GM19351 (cell line): ENCODE results near the gene GEMIN5.
"Not testable (repeated sequence)": the region's sequence is repeated elsewhere in the genome, so short reads cannot be mapped to it uniquely, and the experiment has no call there.

Experiments used
- ATAC-seq: cut with Tn5 transposase; IDR thresholded peaks from one replicate; pipeline ENCODE4 v1.9.1; 2021; ENCODE audit warnings: mild to moderate bottlenecking, moderate library complexity; ENCODE audit not compliant: unreplicated experiment

Gene GEMIN5

GRCh38 chr5:154940772-154941620 is 3.0 kb upstream of the GEMIN5 start, which contains the start of gene MRPL22:
Gene MRPL22, plus strand, starts transcription at chr5:154941073. Its CDS starts 38 bp downstream, at chr5:154941111.
- peak; percentile 48 for ATAC-seq

DNA sequence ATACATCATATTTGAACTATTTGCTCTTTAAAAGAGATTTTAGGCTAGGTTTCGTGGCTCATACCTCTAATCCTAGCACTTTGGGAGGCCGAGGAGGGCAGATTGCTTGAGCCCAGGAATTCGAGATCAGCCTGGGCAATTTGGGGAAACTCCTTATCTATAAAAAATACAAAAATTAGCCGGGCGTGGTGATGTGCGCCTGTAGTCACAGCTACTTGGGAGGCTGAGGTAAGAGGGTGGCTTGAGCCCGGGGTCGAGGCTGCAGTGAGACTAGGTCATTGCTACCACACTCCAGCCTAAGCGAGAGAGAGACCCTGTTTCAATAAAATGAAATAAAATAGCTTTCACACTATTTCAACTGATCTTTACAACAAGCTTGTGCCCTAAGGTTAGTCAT is 2.4 kb upstream of the GEMIN5 start:
- no peak for ATAC-seq

GRCh38 chr5:154939387-154939786 is 1.4 kb upstream of the GEMIN5 start:
- not testable (repeated sequence) for ATAC-seq

GRCh38 chr5:154937186-154937717 is 759 bp downstream of the GEMIN5 start:
- no peak for ATAC-seq

- ATAC-seq, result no peak
Observed at GRCh38 chr5:154934881-154935280, 3.1 kb downstream of the GEMIN5 start.

DNA sequence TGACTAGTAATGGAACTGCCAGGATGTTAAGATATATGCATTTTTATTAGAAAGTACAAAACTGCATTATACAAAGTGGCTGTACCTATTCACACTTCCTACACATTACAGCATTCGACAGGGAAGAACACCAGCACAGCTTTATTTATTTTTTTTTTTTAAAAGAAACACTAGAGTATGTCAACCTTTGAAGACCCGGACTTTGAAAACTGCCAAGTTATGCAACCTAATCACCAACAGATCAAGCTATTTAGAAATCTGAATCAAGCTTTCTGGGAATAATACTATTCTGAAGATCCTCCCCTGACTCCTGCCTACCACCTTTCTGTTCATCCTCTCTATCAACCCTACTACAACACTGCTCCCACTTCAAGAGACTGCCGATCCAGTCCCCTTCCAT is 4.5 kb downstream of the GEMIN5 start:
- ATAC-seq, result no peak

DNA sequence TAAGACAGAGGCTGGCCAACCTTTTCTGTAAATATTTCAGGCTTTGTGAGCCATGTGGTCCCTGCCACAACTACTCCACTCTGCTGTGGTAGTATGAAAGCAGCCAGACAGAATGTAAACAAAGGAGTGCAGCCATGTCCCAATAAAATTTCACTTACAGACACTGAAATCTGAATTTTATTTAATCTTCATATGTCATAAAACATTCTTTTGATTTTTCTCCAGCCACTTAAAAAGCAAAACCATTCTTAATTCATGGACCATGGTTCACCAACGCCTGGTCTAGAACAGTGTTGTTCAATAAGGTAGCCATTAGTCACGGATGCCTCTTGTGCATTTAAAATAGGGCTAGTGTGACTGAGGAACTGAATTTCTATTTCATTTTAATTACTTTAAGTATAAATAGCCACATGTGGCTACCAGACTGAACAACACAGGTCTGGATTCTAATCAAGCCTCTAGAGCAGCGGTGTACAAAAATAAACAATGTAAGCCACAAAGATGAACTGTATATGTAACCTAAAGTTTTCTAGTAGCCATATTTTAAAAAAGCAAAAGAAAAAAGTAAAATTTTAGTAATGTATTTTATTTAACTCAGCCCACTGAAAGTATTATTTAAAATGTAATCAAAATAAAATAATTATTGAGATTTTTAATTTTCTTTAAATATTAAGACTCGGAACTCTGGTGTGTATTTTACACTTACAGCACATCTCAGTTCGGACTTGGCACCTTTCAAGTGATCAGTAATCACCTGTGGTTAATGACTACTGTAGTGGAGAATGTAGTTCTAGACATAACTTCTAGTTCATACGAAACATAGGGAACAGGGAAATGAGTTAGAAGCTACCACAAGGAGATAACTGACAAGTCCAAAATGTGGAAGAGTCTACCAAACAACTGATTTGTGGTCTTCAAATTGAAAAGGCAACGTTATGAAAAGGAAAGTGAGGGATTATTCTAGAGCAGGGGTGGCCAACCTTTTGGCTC is 14.3 kb downstream of the GEMIN5 start:
- ATAC-seq, result no peak

GRCh38 chr5:154917757-154918156 is 20.3 kb downstream of the GEMIN5 start:
- ATAC-seq, result no peak

- ATAC-seq, result no peak
Observed at GRCh38 chr5:154916874-154917273, 21.1 kb downstream of the GEMIN5 start.

- ATAC-seq, result not testable (repeated sequence)
Observed at GRCh38 chr5:154905601-154906000, 32.4 kb downstream of the GEMIN5 start.

- ATAC-seq, result no peak
Observed at GRCh38 chr5:154901913-154902312, 36.1 kb downstream of the GEMIN5 start.

DNA sequence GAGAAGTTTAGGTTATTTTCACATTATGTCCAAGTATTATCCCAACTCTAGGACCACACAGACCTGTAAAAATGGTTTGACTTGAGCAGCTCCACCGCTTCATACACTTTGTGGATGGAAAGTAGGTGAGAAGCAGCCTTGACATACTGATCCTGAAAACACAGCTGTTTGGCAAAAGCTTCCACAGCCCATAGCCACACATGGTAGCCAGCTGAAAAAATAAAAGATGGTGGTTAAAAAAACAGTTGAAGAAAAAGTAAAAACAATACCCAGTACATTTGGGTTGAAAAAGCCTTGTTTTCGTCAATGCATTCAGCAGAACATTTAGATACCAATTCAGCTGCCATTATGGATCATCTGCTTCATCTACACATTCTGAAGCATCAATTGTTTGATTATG is 36.7 kb downstream of the GEMIN5 start:
- ATAC-seq, result no peak

GRCh38 chr5:154900066-154900465 is 37.9 kb downstream of the GEMIN5 start:
- no peak for ATAC-seq

DNA sequence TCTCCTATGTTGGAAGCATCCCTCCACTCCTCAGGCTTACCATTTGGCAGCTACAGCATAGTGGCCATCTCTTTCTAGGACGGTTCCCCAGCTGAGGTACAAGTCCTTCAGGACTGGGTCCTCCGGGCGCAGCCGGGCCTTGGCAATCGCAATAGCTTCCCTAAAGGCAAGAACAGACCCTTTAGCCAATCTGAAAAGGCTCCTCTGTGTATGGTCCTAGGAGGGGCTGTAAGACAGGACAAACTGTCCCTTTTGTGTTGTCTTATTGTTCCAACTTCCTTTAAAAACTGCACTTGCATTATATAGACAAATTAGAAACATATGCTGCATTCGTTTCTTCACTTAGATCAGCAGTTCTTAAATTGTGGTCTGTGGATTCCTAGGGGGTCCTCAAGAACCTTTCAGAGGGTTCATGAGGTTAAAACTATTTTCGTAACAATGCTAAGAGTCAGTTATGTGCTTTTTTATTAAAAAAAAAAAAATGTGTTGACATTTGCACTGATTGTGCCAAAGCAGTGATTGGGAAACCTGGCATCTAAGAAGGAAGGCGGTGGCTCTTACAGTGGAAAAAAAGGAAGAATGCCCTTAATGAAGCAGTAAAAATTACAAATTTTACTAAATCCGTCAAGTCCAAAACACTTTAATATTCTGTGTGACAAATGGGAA is 38.7 kb downstream of the GEMIN5 start:
- no peak for ATAC-seq

DNA sequence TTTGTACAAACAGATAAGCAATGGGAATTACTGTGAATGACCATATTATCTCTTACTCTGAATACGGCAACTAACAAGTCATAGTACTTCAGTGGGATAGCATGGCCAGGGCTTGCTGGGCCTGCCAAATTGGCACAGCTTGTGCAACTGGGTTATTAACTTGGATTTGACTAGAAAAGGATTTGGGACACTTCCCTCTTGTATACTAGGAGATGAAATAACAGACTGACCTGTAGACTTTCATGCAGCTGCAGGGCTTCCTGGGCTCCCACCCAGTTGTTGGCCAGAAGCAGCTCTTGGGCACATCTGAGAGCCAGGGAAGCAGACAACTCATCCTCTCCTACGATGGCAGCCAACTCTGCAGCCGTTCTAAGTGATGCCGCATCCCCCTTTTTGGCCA is 39.8 kb downstream of the GEMIN5 start:
- ATAC-seq, result no peak

GRCh38 chr5:154896562-154897165 is 41.3 kb downstream of the GEMIN5 start:
- no peak for ATAC-seq

DNA sequence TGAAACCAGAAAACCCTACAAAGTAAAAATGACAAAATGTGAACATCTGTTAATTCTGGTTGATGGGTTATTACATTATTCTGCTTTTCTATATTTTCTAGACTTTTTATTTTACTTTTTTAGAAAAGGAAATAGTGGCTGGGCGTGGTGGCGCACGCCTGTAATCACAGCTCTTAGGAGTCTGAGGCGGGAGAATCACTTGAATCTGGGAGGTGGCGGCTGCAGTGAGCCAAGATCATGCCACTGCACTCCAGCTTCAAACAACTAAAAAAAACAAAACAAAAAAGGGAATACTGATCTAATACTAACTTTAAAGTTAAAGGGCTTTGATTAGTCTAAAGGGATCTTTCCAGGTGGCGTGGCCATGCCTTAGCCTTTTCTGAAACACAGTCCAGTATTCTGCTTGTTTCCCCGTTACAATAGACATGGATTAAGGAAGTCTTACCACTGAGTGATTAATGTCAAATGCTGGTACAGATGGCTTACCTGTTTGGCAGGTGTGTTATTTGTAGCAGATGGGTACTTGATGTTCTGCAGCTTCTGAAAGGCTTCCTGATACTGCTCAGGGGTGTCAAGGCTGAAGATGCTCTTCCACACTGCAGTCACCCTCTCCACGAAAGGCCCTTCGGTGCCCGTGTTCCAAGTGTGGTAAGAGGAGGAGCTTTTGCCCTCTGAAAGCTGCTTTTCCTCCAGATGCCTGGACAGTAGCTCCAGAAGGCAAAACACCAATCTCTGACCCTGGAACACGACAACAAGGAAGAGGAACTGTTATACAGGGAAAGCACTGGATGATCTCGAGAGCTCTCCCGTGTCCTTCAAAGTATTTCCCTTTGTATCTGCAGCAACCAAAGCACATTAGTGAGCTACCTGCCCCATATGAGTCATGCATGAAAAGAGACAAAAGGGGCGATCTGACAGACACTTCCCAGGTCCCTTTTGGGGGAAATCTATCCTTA is 42.1 kb downstream of the GEMIN5 start:
- no peak for ATAC-seq

DNA sequence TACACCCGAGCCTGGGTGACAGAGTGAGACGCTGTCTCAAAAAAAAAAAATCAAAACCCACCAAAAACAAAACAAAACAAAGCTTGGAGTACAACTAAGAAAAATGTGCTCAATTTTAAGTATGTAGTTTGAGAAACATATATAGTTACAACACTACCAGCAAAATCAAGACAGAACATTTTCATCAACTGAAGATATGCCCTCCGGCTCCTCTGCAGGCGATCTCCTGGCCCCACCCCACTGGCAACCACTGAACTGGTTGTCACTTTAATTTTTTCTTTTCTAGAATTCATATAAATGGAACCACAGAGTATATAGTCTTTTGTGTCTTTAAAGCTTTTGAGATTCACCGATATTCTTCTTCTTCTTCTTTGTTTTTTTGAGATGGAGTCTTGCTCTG is 44.6 kb downstream of the GEMIN5 start:
- ATAC-seq, result no peak

- no peak for ATAC-seq
Observed at GRCh38 chr5:154892369-154892771, 45.6 kb downstream of the GEMIN5 start.
